ENCODE measurements around the gene MAN2C1.
"Not testable (repeated sequence)": the region's sequence is repeated elsewhere in the genome, so short reads cannot be mapped to it uniquely, and the experiment has no call there.

MAN2C1 gene

DNA sequence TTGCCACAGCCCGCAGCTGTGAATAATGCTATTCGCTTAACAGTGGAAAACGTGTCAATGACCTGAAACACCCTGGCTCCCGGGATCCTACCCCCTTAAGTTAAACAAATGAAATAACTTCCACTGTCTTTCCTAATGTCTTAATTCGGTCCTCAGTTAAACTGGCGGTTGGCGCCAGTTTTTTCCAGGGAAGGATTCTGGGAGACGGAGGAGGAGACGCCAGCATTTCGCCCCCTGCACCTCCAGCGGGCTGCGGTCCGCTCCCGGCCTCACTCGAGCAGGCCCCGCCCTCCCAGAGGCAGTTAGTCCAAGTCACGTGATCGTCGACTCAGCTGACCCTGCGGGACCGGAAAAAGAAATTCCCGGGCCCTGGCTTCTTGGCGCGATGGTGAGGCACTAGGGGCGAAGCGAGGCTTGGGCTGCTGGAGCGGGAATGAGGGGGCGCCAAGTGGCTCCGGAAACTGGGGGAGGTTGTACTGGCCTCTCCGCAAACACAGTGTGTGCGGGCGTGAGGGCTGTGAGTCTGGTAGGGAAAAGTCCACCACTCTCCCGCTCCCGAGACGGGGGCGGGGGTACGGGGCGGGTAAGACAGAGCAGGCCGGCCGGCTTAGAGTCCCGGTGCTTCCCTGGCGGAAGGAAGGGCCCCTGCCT is 32.6 kb downstream of the MAN2C1 start, which contains the start of gene COMMD4:
TSS of gene COMMD4 (plus strand) at position 359 of the 651 bp plus-strand sequence. CDS start at position 386, 27 bp downstream.
- DNase-seq (ENCODE audit: low spot score) = peak; percentile 74
- TF ChIP-seq, protein P1, sequence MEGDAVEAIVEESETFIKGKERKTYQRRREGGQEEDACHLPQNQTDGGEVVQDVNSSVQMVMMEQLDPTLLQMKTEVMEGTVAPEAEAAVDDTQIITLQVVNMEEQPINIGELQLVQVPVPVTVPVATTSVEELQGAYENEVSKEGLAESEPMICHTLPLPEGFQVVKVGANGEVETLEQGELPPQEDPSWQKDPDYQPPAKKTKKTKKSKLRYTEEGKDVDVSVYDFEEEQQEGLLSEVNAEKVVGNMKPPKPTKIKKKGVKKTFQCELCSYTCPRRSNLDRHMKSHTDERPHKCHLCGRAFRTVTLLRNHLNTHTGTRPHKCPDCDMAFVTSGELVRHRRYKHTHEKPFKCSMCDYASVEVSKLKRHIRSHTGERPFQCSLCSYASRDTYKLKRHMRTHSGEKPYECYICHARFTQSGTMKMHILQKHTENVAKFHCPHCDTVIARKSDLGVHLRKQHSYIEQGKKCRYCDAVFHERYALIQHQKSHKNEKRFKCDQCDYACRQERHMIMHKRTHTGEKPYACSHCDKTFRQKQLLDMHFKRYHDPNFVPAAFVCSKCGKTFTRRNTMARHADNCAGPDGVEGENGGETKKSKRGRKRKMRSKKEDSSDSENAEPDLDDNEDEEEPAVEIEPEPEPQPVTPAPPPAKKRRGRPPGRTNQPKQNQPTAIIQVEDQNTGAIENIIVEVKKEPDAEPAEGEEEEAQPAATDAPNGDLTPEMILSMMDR (IDR thresholded peaks at IDR 0.05; ENCODE audit: extremely low read depth, missing control alignments) = no peak

- TF ChIP-seq, protein P1 (IDR thresholded peaks at IDR 0.05; ENCODE audit: extremely low read depth, missing control alignments) = no peak
- no peak for DNase-seq (ENCODE audit: low spot score)
Measured at GRCh38 chr15:75335313-75335704, 33.1 kb downstream of the MAN2C1 start.

DNA sequence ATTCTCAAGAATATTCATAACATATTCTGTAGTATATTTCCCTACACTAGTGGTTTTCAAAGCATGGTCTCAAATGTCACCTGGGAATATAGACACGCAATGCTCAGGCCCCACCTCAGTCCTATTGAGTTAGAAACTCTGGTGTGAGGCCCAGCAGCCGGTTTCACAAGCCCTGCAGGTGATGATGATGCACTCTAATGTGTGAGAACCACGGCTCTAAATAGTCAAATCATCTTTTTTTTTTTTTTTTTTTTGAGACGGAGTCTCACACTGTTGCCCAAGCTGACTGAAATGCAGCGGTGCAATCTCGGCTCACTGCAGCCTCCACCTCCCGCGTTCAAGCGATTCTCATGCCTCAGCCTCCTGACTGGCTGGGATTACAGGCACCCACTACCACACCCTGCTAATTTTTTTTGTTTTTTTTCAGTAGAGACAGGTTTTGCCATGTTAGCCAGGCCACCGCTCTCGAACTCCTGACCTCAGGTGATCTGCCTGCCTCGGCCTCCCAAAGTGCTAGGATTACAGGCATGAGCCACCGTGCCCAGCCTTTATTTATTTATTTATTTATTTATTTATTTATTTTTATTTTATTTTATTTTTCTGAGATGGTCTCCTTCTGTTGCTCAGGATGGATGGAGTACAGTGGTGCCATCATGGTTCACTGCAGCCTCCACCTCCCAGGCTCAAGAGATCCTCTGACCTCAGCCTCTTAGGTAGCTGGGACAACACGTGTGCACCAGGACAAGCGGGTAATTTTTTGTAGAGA is 34.6 kb downstream of the MAN2C1 start:
- DNase-seq (ENCODE audit: low spot score) = not testable (repeated sequence)

GRCh38 chr15:75332093-75332492 is 36.3 kb downstream of the MAN2C1 start:
- not testable (repeated sequence) for DNase-seq (ENCODE audit: low spot score)

- DNase-seq (ENCODE audit: low spot score) = no peak
- TF ChIP-seq, protein P1 (IDR thresholded peaks at IDR 0.05; ENCODE audit: extremely low read depth, missing control alignments) = no peak
Measured at GRCh38 chr15:75329571-75329970, 38.8 kb downstream of the MAN2C1 start.

- no peak for DNase-seq (ENCODE audit: low spot score)
- TF ChIP-seq, protein P1 (IDR thresholded peaks at IDR 0.05; ENCODE audit: extremely low read depth, missing control alignments) = no peak
Measured at GRCh38 chr15:75328493-75329314, 39.7 kb downstream of the MAN2C1 start.

GRCh38 chr15:75327491-75327890 is 40.9 kb downstream of the MAN2C1 start:
- TF ChIP-seq, protein P1 (IDR thresholded peaks at IDR 0.05; ENCODE audit: extremely low read depth, missing control alignments) = no peak
- no peak for DNase-seq (ENCODE audit: low spot score)

- DNase-seq (ENCODE audit: low spot score) = no peak
- TF ChIP-seq, protein P1 (IDR thresholded peaks at IDR 0.05; ENCODE audit: extremely low read depth, missing control alignments) = no peak
Measured at GRCh38 chr15:75327005-75327404, 41.4 kb downstream of the MAN2C1 start.

Data from GM20000 (cell line).